HG02970 (cell line): ENCODE measurements around the gene CDR2.
"Not testable (repeated sequence)": the region's sequence is repeated elsewhere in the genome, so short reads cannot be mapped to it uniquely, and the experiment has no call there.

Source experiments
- ATAC-seq: cut with Tn5 transposase; IDR thresholded peaks from one replicate; pipeline ENCODE4 v1.9.1; 2021; ENCODE audit warnings: mild to moderate bottlenecking, moderate library complexity, moderate number of reproducible peaks; ENCODE audit not compliant: unreplicated experiment, low FRiP score

Gene CDR2

GRCh38 chr16:22353191-22353919 lies 21.1 kb downstream of the CDR2 start:
- ATAC-seq = no peak

- no peak for ATAC-seq
These were observed 21.7 kb downstream of the CDR2 start for GRCh38 chr16:22352723-22353122.

GRCh38 chr16:22352140-22352539 lies 22.3 kb downstream of the CDR2 start:
- no peak for ATAC-seq

- ATAC-seq = not testable (repeated sequence)
These were observed 23.4 kb downstream of the CDR2 start for GRCh38 chr16:22351017-22351416.

GRCh38 chr16:22348291-22348690 lies 26.1 kb downstream of the CDR2 start:
- ATAC-seq = no peak

- no peak for ATAC-seq
These were observed 27.2 kb downstream of the CDR2 start for GRCh38 chr16:22347100-22347820.

GRCh38 chr16:22346483-22346882 lies 27.9 kb downstream of the CDR2 start:
- ATAC-seq = no peak

GRCh38 chr16:22342082-22342481 lies 32.3 kb downstream of the CDR2 start:
- ATAC-seq = no peak

- ATAC-seq = no peak
These were observed 33.5 kb downstream of the CDR2 start for GRCh38 chr16:22340945-22341344.

GRCh38 chr16:22337849-22338635 lies 36.4 kb downstream of the CDR2 start:
- no peak for ATAC-seq

GRCh38 chr16:22337045-22337444 lies 37.4 kb downstream of the CDR2 start:
- no peak for ATAC-seq

- ATAC-seq = no peak
These were observed 37.8 kb downstream of the CDR2 start for GRCh38 chr16:22336581-22336980.

GRCh38 chr16:22335668-22336246 lies 38.7 kb downstream of the CDR2 start:
- ATAC-seq = no peak

GRCh38 chr16:22333457-22333994 lies 40.9 kb downstream of the CDR2 start:
- ATAC-seq = no peak

GRCh38 chr16:22330326-22330725 lies 44.1 kb downstream of the CDR2 start:
- no peak for ATAC-seq

- ATAC-seq = no peak
These were observed 45.2 kb downstream of the CDR2 start for GRCh38 chr16:22329199-22329695.

- ATAC-seq = no peak
These were observed 46.2 kb downstream of the CDR2 start for GRCh38 chr16:22328081-22328725.

GRCh38 chr16:22327446-22327775 lies 47.0 kb downstream of the CDR2 start:
- ATAC-seq = no peak

- no peak for ATAC-seq
These were observed 47.5 kb downstream of the CDR2 start for GRCh38 chr16:22326771-22327445.

GRCh38 chr16:22326369-22326652 lies 48.1 kb downstream of the CDR2 start:
- no peak for ATAC-seq
